ENCODE data around the gene CNEP1R1. TPM values are rescaled to one million over a fixed set of nuclear protein-coding genes. Genes with fewer than 3 reads are reported as not detected.

CNEP1R1 gene
- total and polyA plus RNA-seq, 2 of the 8 experiments (the other 6 are each of a cell fraction or from before 2014, with no cell fraction given), result 10.6 to 13.6 TPM

DNA sequence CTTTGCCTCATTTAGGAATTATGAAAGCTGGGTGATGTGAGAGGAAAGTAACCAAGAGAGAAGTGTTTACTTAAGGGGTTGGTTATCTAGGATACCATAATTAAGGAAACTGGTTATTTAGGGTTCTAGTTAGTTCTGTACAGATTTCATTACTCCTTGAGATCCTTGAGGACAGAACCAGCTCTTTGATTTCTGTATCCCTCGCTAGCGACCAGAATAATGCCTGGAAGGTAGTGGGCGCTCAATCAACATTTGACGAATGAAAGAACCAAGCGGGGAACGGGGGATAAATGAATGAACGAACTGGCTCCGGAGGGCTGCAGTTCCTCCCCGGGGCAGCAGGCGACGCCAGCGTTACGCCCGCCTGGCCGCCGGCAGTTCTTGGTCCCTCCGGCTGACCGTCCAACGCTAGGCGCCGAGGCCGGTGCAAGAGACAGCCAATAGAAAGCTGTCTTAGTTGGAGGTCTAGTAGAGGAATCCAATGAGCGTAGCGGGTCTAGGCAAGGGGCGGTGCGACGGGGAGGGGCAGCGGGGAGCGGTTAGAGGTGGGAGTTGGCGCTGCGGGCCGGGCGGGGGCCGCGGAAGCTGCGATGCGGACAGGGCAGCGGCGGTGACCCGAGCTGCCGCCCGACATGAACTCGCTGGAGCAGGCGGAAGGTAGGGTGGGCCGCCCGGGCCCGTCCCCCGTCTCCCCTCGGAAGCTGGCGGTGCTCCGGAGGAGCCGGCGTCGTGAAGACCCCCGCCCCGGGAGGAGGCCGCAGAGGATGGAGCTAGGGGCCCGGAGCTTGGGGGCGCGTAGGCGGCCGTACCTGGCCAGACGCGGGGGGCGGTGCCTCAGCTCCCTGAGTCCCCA, at the start of gene CNEP1R1 (continued):
- TF ChIP-seq, protein P1, sequence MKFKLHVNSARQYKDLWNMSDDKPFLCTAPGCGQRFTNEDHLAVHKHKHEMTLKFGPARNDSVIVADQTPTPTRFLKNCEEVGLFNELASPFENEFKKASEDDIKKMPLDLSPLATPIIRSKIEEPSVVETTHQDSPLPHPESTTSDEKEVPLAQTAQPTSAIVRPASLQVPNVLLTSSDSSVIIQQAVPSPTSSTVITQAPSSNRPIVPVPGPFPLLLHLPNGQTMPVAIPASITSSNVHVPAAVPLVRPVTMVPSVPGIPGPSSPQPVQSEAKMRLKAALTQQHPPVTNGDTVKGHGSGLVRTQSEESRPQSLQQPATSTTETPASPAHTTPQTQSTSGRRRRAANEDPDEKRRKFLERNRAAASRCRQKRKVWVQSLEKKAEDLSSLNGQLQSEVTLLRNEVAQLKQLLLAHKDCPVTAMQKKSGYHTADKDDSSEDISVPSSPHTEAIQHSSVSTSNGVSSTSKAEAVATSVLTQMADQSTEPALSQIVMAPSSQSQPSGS (IDR thresholded peaks at IDR 0.05; ENCODE audit: low read length), result no peak
- TF ChIP-seq TCF12 (IDR thresholded peaks at IDR 0.05; ENCODE audit: low read depth, low read length), result no peak
- TF ChIP-seq EP300 (IDR thresholded peaks at IDR 0.05; ENCODE audit: borderline replicate concordance in 1 of 2, low read depth in 2 of 2, low read length in 2 of 2), result peak in 1 of 2 experiments; percentile 50; a peak in 1 of 3 replicates
- TF ChIP-seq, protein P2, sequence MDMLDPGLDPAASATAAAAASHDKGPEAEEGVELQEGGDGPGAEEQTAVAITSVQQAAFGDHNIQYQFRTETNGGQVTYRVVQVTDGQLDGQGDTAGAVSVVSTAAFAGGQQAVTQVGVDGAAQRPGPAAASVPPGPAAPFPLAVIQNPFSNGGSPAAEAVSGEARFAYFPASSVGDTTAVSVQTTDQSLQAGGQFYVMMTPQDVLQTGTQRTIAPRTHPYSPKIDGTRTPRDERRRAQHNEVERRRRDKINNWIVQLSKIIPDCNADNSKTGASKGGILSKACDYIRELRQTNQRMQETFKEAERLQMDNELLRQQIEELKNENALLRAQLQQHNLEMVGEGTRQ (IDR thresholded peaks at IDR 0.05; ENCODE audit: low read length), result no peak
- peak in 1 of 2 experiments; percentile 28; a peak in 1 of 3 replicates for TF ChIP-seq POLR2A (IDR thresholded peaks at IDR 0.05; ENCODE audit: control extremely low read depth in 1 of 2, low read depth in 2 of 2, low read length in 2 of 2)
- TF ChIP-seq KDM4A (IDR thresholded peaks at IDR 0.05; ENCODE audit: low read depth, low read length, severe bottlenecking), result peak; percentile 94
- TF ChIP-seq SP1 (IDR thresholded peaks at IDR 0.05; ENCODE audit: low read depth, low read length), result peak; percentile 99
- TF ChIP-seq FOSL1 (IDR thresholded peaks at IDR 0.05; ENCODE audit: insufficient read depth, low read depth, low read length), result no peak
- TF ChIP-seq BACH1 (IDR thresholded peaks at IDR 0.05; ENCODE audit: low read length), result no peak
- TF ChIP-seq TAF7 (optimal IDR thresholded peaks at IDR 0.05; ENCODE audit: borderline replicate concordance, low read depth, low read length), result peak; percentile 30
- no peak for TF ChIP-seq CHD1 (IDR thresholded peaks at IDR 0.05; ENCODE audit: low read depth, low read length)
- TF ChIP-seq BCL11A (IDR thresholded peaks at IDR 0.05; ENCODE audit: low read depth in 2 of 2, low read length in 2 of 2), result no peak
- 0 out of 2 replicates have a peak, but pooled peaks have one; percentile 56 for TF ChIP-seq EGR1 (IDR thresholded peaks at IDR 0.05; ENCODE audit: borderline replicate concordance, low read depth, low read length)
- TF ChIP-seq, protein P3, sequence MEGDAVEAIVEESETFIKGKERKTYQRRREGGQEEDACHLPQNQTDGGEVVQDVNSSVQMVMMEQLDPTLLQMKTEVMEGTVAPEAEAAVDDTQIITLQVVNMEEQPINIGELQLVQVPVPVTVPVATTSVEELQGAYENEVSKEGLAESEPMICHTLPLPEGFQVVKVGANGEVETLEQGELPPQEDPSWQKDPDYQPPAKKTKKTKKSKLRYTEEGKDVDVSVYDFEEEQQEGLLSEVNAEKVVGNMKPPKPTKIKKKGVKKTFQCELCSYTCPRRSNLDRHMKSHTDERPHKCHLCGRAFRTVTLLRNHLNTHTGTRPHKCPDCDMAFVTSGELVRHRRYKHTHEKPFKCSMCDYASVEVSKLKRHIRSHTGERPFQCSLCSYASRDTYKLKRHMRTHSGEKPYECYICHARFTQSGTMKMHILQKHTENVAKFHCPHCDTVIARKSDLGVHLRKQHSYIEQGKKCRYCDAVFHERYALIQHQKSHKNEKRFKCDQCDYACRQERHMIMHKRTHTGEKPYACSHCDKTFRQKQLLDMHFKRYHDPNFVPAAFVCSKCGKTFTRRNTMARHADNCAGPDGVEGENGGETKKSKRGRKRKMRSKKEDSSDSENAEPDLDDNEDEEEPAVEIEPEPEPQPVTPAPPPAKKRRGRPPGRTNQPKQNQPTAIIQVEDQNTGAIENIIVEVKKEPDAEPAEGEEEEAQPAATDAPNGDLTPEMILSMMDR (IDR thresholded peaks at IDR 0.05; ENCODE audit: control extremely low read depth in 1 of 3, insufficient read depth in 1 of 3, low read depth in 1 of 3, low read length in 3 of 3), result peak; percentile 93 to 99 (median 96)
- no peak for TF ChIP-seq YY1 (IDR thresholded peaks at IDR 0.05; ENCODE audit: low read depth, low read length)
- TF ChIP-seq PHF8 (conservative IDR thresholded peaks at IDR 0.05; ENCODE audit: low read depth, low read length), result peak; percentile 84
